ENCODE measurements around the gene PXDN.

DNA sequence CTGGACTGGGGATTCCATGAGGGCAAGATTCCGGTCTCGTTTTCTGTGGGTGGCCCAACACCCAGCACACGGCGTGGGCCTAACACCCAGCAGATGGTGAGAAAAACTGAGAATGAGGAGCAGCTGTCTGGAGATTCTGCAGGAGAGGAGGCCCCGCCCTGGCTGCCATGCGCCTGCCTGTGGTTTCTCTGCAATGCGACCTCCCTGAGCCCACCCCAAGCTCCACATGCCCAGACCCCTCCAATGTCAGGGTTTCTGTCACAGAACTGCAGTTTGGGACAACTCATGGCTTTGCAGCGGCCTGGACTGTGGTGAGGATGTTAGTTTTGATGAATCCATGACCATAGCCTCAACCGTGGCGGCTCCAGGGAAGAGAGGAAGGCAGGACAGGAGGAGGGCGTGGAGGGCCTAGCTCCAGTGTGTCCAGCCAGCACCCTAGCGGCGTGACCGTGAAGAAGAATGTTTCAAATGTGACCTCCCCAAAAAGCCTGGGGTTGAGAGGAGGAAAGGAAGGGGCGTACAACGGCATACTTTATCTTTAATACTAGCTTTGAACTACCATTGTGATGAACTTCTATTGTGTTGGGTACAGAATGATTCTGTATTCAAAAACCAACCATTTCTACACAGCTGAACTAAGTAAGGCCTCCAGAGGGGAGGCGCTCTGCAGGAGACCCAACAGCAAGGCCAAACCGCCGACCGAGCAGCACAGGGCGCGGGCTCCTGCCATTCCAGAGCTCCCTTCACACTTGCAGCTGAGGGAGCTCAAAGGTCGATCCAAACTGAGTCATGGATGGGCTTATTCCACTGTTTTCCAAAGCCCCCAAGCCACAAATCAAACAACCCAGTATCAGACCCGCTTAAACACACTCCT lies 3.4 kb downstream of the PXDN start:
- no peak for TF ChIP-seq POLR2A (IDR thresholded peaks at IDR 0.05; ENCODE audit: low read depth, low read length)
- TF ChIP-seq, protein P1, sequence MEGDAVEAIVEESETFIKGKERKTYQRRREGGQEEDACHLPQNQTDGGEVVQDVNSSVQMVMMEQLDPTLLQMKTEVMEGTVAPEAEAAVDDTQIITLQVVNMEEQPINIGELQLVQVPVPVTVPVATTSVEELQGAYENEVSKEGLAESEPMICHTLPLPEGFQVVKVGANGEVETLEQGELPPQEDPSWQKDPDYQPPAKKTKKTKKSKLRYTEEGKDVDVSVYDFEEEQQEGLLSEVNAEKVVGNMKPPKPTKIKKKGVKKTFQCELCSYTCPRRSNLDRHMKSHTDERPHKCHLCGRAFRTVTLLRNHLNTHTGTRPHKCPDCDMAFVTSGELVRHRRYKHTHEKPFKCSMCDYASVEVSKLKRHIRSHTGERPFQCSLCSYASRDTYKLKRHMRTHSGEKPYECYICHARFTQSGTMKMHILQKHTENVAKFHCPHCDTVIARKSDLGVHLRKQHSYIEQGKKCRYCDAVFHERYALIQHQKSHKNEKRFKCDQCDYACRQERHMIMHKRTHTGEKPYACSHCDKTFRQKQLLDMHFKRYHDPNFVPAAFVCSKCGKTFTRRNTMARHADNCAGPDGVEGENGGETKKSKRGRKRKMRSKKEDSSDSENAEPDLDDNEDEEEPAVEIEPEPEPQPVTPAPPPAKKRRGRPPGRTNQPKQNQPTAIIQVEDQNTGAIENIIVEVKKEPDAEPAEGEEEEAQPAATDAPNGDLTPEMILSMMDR (IDR thresholded peaks at IDR 0.05; ENCODE audit: extremely low read depth in 1 of 2, insufficient read depth in 1 of 2, low read depth in 1 of 2, low read length in 2 of 2), result no peak
- TF ChIP-seq EZH2 (IDR thresholded peaks at IDR 0.05; ENCODE audit: borderline replicate concordance, low read depth, low read length, severe bottlenecking), result no peak
